Measurements from ENCODE around the gene TSPAN11. TPM values are rescaled to one million over a fixed set of nuclear protein-coding genes. Genes with fewer than 3 reads are reported as not detected.

Gene TSPAN11
- total and polyA plus RNA-seq, 2 experiments from 2014 or later: 0.51 to 1.9 TPM

- Histone ChIP-seq H3K4me2 (ENCODE audit: unreplicated experiment) (no peak overlapping the region), H3K9me3 (ENCODE audit: low read depth) (no peaks in the 10 kb centered on the region), H3K9me2 (ENCODE audit: insufficient read depth) (no peaks in the 10 kb centered on the region), H3K79me2 (ENCODE audit: insufficient read depth) (no peaks in the 10 kb centered on the region), H3K36me3 (ENCODE audit: low read depth) (no peaks in the 10 kb centered on the region), H3F3A (ENCODE audit: insufficient read depth) (no peaks in the 10 kb centered on the region), H4K20me1 (ENCODE audit: insufficient read depth) (no peaks in the 10 kb centered on the region), H3K4me1 (ENCODE audit: insufficient read depth) (no peaks in the 10 kb centered on the region), H3K4me3 (no peak overlapping the region), H3K27me3 (replicated peaks; ENCODE audit: insufficient read depth) (peaks cover 4% of the 10 kb centered on the region; the same call in 1 of the 2 replicates), H3K9ac (no peak overlapping the region), H3K27ac (no peak overlapping the region), H2AFZ (no peak overlapping the region)
- TF ChIP-seq EZH2phosphoT487 (IDR thresholded peaks at IDR 0.05; ENCODE audit: insufficient read depth, low read depth): no peak
- TF ChIP-seq EZH2 (IDR thresholded peaks at IDR 0.05; ENCODE audit: insufficient read depth, poor library complexity, severe bottlenecking): no peak
- DNase-seq: no peak
- 73% methylated on average over 11 of the region's 11 CpGs for WGBS, 2 experiments (ENCODE audit: low coverage in 1 of 2, low lambda C conversion rate in 2 of 2, missing lambda C conversion rate in 2 of 2)
- in situ Hi-C loops (cut with MboI): no loop called here
These were observed 39.1 kb downstream of the TSPAN11 start for GRCh38 chr12:30965613-30965985.

- Histone ChIP-seq H3K4me1 (ENCODE audit: insufficient read depth) (no peaks in the 10 kb centered on the region), H3K36me3 (ENCODE audit: low read depth) (no peaks in the 10 kb centered on the region), H3K4me3 (no peak overlapping the region), H2AFZ (no peak overlapping the region), H3K27ac (no peak overlapping the region), H3K9me2 (ENCODE audit: insufficient read depth) (no peaks in the 10 kb centered on the region), H4K20me1 (ENCODE audit: insufficient read depth) (no peaks in the 10 kb centered on the region), H3F3A (ENCODE audit: insufficient read depth) (no peaks in the 10 kb centered on the region), H3K9me3 (ENCODE audit: low read depth) (no peaks in the 10 kb centered on the region), H3K27me3 (replicated peaks; ENCODE audit: insufficient read depth) (peaks cover 13% of the 10 kb centered on the region), H3K4me2 (ENCODE audit: unreplicated experiment) (no peak overlapping the region), H3K79me2 (ENCODE audit: insufficient read depth) (no peaks in the 10 kb centered on the region), H3K9ac (no peak overlapping the region)
- no peak for TF ChIP-seq EZH2phosphoT487 (IDR thresholded peaks at IDR 0.05; ENCODE audit: insufficient read depth, low read depth)
- 59 to 71% methylated on average over 3 of the region's 3 CpGs for WGBS, 2 experiments (ENCODE audit: low coverage in 1 of 2, low lambda C conversion rate in 2 of 2, missing lambda C conversion rate in 2 of 2)
- no peak for DNase-seq
- in situ Hi-C loops (cut with MboI): no loop called here
These were observed 40.5 kb downstream of the TSPAN11 start for GRCh38 chr12:30967026-30967425.

DNA sequence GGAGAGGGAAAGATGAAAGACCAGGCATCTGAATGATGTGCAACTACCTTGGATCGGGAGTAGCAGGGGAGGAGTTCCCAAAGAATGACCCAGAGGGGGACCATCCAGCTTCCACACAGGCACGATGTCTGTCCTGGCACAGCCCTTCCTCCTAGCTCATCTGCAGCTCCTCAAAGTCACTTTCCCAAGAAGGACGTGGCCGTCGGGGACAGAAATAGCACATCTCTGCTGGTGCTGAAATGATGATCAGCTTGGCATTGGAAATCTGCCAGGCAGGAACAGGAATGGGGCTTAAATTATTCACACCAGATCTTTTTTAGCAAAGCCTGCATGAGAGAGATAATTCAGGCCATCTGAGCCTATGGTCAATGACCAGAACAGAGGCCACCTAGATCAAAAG lies 41.7 kb downstream of the TSPAN11 start:
- H3K9me3 ChIP-seq (ENCODE audit: low read depth): no peaks in the 10 kb centered on the region
- no peaks in the 10 kb centered on the region for H3K4me1 ChIP-seq (ENCODE audit: insufficient read depth)
- no peak overlapping the region for H2AFZ ChIP-seq
- no peak overlapping the region for H3K4me2 ChIP-seq (ENCODE audit: unreplicated experiment)
- no peak overlapping the region for H3K27ac ChIP-seq
- H3K9ac ChIP-seq: no peak overlapping the region
- no peaks in the 10 kb centered on the region for H3K79me2 ChIP-seq (ENCODE audit: insufficient read depth)
- TF ChIP-seq EZH2phosphoT487 (IDR thresholded peaks at IDR 0.05; ENCODE audit: insufficient read depth, low read depth): no peak
- TF ChIP-seq EZH2 (IDR thresholded peaks at IDR 0.05; ENCODE audit: insufficient read depth, poor library complexity, severe bottlenecking): no peak
- 68 to 69% methylated on average over 5 of the region's 5 CpGs for WGBS, 2 experiments (ENCODE audit: low coverage in 1 of 2, low lambda C conversion rate in 2 of 2, missing lambda C conversion rate in 2 of 2)
- no peaks in the 10 kb centered on the region for H3K36me3 ChIP-seq (ENCODE audit: low read depth)
- in situ Hi-C loops (cut with MboI): no loop called here
- H4K20me1 ChIP-seq (ENCODE audit: insufficient read depth): no peaks in the 10 kb centered on the region
- H3K27me3 ChIP-seq (replicated peaks; ENCODE audit: insufficient read depth): peaks cover 13% of the 10 kb centered on the region
- no peak overlapping the region for H3K4me3 ChIP-seq
- H3K9me2 ChIP-seq (ENCODE audit: insufficient read depth): no peaks in the 10 kb centered on the region
- no peaks in the 10 kb centered on the region for H3F3A ChIP-seq (ENCODE audit: insufficient read depth)
- DNase-seq: no peak

GRCh38 chr12:30969006-30969405 lies 42.5 kb downstream of the TSPAN11 start:
- Histone ChIP-seq H3K36me3 (ENCODE audit: low read depth) (no peaks in the 10 kb centered on the region), H3K4me1 (ENCODE audit: insufficient read depth) (no peaks in the 10 kb centered on the region), H3K27me3 (replicated peaks; ENCODE audit: insufficient read depth) (peaks cover 13% of the 10 kb centered on the region), H4K20me1 (ENCODE audit: insufficient read depth) (no peaks in the 10 kb centered on the region), H3K79me2 (ENCODE audit: insufficient read depth) (no peaks in the 10 kb centered on the region), H2AFZ (no peak overlapping the region), H3K4me2 (ENCODE audit: unreplicated experiment) (no peak overlapping the region), H3K4me3 (no peak overlapping the region), H3K27ac (no peak overlapping the region), H3K9me3 (ENCODE audit: low read depth) (no peaks in the 10 kb centered on the region), H3K9me2 (ENCODE audit: insufficient read depth) (no peaks in the 10 kb centered on the region), H3K9ac (no peak overlapping the region), H3F3A (ENCODE audit: insufficient read depth) (no peaks in the 10 kb centered on the region)
- no peak for DNase-seq
- 53 to 55% methylated on average over 3 of the region's 3 CpGs for WGBS, 2 experiments (ENCODE audit: low coverage in 1 of 2, low lambda C conversion rate in 2 of 2, missing lambda C conversion rate in 2 of 2)
- TF ChIP-seq EZH2 (IDR thresholded peaks at IDR 0.05; ENCODE audit: insufficient read depth, poor library complexity, severe bottlenecking) (no peak), EZH2phosphoT487 (IDR thresholded peaks at IDR 0.05; ENCODE audit: insufficient read depth, low read depth) (no peak)
- in situ Hi-C loops (cut with MboI): no loop called here
